NCI-H1092 (cell line): Measurements from ENCODE around the gene BHLHE23.

Experiments
- DNase-seq: peaks from one replicate; lab custom pipeline; 2025; lab: John Stamatoyannopoulos, UW

BHLHE23 gene

GRCh38 chr20:62991196-62991807 is 15.5 kb downstream of the BHLHE23 start:
- DNase-seq: no peak

GRCh38 chr20:62990306-62990825 is 16.4 kb downstream of the BHLHE23 start:
- no peak for DNase-seq

GRCh38 chr20:62989201-62989601 is 17.6 kb downstream of the BHLHE23 start:
- DNase-seq: no peak

GRCh38 chr20:62987114-62987513 is 19.6 kb downstream of the BHLHE23 start:
- DNase-seq: no peak

- no peak for DNase-seq
Observed at GRCh38 chr20:62986257-62986800, 20.4 kb downstream of the BHLHE23 start.

GRCh38 chr20:62985444-62985778 is 21.4 kb downstream of the BHLHE23 start:
- no peak for DNase-seq

- DNase-seq: no peak
Observed at GRCh38 chr20:62984666-62985443, 21.9 kb downstream of the BHLHE23 start.

- no peak for DNase-seq
Observed at GRCh38 chr20:62983210-62983609, 23.6 kb downstream of the BHLHE23 start.

GRCh38 chr20:62982124-62983075 is 24.4 kb downstream of the BHLHE23 start:
- DNase-seq: no peak

GRCh38 chr20:62980970-62981369 is 25.8 kb downstream of the BHLHE23 start:
- peak; percentile 29 for DNase-seq

GRCh38 chr20:62980380-62980960 is 26.3 kb downstream of the BHLHE23 start:
- peak; percentile 45 for DNase-seq

GRCh38 chr20:62979876-62980373 is 26.8 kb downstream of the BHLHE23 start:
- peak; percentile 66 for DNase-seq

- no peak for DNase-seq
Observed at GRCh38 chr20:62979310-62979709, 27.5 kb downstream of the BHLHE23 start.

GRCh38 chr20:62978561-62978943 is 28.2 kb downstream of the BHLHE23 start:
- DNase-seq: no peak

GRCh38 chr20:62977613-62978560 is 28.9 kb downstream of the BHLHE23 start:
- no peak for DNase-seq

GRCh38 chr20:62976886-62977285 is 29.9 kb downstream of the BHLHE23 start:
- no peak for DNase-seq

- DNase-seq: no peak
Observed at GRCh38 chr20:62975812-62976508, 30.8 kb downstream of the BHLHE23 start.

GRCh38 chr20:62975251-62975760 is 31.5 kb downstream of the BHLHE23 start:
- no peak for DNase-seq
